Inferior parietal cortex (tissue), 1 donor: Measurements from ENCODE around the gene PAQR9.

Experiments
- DNase-seq: peaks from one replicate; pipeline ENCODE4 v3.0.0-alpha.2; 2016; ENCODE audit errors: extremely low spot score

PAQR9 gene

DNA sequence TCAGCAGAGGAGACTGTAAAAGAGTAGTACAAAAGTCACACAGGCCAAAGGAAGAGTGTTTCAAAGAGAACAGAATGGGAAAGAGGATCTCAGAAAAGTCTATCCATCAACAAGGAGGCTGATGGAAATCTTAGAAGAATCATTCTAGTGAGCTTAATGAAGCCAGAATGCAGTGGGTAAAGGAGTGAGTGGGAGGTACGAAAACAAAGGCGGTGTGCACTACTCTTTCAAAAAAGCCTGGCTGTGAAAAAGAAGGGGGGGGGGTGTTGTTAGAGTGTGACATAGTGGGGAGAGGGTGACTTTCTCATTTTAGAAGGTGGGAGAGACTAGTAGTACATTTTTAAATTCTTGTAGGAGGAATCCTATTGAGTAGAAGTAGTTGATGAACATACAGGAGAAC lies 11.7 kb downstream of the PAQR9 start:
- DNase-seq, result no peak

DNA sequence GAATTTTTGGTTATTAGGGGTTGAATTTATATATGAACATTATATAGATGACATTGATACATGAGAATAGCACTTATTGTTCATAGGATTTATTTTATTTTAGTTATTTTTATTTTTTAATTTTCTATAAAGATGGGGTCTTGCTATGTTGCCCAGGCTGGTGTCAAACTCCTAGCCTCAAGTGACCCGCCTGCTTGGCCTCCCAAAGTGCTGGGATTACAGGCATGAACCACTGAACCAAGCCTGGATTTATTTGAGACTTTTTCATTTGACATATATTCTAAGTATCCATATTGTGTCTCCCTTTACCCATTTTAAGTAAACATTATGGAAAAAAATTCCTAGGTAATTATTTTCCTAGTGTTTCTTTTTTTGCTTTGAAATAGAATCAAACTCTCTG lies 12.5 kb downstream of the PAQR9 start:
- no peak for DNase-seq

DNA sequence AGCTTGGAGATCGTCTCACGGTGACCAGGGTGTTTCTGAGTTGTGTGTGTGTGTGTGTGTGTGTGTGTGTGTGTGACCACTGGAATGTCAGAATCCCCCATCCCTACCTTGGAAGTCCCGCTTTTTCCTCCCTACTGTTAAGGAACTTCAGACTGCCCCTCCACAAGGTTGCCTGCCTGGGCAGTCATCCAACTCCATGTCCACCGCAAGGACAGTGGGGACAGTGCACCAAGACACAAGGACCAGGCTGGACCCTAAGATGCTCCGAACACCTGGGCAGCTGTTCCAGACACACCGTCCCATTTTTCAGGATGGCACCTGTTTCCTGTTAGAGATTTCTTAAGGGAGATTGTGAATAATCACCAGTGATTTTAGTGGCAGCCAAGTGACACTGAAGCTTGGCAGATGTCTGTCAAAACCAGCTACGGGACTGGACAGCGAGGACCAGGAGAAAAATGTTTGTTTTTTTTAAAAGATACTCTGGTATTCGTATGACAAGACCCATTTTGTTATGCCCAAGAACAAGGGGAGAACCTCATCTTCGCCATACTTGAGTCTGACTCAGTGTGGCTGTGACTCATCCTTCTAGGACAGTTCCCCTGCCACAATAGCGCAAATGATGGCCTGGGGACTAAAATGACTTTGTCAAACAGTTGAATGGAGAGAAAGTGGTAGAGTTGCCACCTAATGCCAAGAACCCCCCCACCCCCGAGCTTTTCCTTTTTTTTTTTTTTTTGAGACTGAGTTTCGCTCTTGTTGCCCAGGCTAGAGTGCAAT lies 15.5 kb downstream of the PAQR9 start:
- DNase-seq, result no peak

DNA sequence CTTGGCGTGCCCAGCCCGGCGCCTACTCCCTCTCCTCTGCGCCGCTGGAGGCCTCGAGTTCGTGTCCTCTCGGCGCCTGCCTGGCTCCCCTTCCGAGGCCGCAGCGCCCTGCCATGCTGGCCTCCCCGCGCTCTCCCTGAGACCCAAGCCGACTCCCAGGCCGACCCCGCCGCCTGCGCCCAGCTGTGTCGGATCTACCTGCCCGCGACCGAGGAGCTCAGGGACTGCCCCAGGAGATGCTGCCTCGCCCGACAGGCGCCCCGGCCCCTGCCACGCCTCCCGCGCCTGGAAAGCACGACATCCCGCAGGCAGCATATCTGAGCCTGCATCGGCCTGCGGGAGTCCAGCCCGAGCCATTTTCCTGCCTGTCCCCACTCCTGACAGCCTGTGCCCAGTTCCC lies 16.1 kb downstream of the PAQR9 start:
- no peak for DNase-seq

DNA sequence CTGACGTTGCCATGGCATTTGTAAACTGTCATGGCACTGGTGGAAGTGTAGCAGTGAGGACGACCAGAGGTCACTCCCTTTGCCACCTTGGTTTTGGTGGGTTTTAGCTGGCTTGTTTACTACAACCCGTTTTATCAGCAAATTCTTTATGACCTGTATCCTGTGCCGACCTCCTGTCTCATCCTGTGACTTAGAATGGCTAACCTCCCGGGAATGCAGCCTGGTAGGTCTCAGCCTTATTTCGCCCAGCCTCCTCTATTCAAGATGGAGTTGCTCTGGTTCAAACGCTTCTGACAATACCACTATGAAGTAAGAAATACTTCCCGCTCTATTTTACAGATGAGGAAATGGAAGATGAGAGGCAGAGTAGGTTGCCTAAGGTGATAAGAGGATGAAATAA lies 16.6 kb downstream of the PAQR9 start:
- no peak for DNase-seq

DNA sequence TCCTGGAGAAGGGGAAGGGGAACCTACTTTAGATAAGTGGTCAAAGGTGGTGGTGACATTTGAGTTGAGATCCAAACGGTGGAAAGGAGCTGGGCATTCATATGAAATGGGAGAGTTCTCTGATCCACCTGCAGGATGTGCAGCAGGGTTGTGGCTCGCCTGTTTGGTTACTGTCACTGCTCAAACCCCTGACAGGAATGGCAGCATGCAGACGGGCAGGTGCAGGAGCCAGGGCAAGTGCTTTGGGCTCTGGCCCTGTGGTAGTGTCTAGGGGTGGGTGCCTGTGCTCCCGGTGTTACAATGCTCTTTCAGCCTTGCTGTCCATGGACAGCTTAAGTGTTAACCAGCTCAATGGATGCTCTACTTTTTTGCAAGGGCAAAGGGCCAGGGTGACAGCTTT lies 18.5 kb downstream of the PAQR9 start:
- no peak for DNase-seq

DNA sequence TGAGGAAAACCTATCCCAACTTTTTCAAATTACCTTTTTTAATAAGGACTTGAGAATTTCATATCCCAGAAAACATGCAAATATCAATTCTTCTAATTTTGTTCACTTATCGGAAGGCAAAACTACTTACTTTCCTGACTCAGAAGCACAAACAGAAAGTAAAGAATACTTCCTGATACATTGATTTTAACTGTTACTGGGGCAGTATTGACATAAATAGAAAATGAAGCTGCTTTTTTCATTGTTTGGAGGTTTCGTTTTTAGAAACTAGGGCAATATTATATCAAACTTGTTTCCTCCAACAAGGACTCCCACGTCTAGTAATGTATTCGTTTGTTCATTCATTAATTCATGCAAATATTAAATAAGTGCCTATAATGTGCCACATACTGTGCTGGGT lies 19.1 kb downstream of the PAQR9 start:
- no peak for DNase-seq

DNA sequence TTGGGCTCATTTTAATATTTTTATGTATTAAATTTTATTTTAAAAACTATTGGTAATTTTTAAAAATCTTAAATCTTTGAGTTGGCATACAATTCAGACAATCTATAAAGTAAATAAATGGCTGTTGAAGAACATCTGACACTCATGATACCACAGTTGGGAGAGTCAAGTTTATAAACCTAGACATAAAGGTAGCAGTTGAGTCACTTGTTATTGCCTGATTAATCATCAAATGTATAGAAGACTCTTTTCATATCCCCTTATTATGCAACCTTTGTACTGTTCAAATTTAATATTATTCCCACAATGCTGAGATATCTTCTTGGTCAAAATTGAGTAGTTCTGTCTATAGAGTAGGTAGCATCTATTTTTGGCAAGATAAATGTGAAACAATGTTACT lies 19.6 kb downstream of the PAQR9 start:
- DNase-seq, result no peak

DNA sequence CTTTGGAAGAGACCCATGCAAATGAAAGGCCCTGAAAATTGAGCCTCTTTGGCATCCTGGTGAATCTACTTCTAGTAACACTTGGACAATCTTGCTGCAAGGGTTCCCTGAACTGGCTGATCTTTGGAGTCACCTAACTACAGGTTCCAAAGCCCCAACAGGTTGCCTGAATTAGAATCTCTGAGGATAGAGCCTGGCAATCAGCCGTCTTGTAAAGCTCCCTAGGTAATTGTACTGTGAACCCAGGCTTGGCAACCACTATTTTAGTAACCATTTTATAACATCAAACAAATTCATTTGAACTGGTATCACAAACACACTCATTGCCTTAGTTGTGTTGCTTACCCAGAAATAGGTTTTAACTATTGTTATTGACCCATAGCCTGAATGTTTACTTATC lies 20.1 kb downstream of the PAQR9 start:
- no peak for DNase-seq

DNA sequence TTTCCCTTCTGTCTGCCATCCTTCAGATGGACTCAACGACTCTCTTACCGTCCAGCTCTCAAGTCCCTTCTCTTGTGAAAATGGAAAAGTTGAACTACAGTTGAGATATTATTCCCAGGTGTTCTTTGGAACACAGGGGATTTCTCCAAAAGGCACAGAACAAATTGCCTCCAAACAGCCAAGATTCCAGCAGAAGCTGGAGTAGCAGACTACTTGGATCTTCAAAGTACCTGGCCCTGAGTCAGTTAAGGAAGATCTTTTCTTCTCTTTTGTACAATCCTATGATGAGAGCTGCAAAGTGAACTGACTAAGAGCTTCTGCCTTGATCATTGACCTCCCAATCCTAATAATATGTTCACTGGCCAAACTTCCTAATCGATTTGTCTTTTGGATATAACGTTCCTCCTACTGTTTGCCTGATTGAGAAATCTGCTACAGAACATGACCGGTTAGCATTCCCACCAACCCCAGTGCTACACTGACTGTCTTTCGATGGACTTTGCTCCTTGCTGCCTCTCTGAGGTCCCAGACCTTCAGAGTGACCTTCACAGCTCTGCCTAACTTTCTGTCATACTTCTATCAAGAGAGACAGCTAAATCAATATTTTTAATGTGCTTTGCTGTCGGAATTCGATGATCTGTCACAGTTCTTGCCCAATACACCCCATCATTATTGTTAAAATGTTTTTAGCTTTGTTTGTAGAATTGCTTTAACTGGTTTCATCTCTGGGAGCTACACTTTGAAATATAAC lies 21.9 kb downstream of the PAQR9 start:
- no peak for DNase-seq

DNA sequence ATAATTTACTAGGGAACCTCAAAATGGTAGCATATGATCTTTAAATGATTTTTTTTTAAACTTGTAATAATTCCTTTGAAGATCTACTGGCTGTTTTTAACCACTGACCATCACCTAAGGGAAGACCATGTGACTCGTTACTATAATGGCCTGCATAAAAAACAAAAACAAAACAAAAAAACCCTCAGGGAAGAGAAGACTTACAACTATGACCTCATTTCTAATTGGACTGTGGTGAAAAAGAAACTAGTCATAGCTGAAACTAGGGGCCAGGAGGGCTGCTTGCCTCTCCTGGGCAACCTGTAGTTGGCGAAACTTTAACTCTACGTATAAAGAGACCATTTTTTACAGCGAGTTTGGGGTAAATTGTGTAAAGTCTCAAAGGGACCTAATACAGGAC lies 23.0 kb downstream of the PAQR9 start:
- no peak for DNase-seq

DNA sequence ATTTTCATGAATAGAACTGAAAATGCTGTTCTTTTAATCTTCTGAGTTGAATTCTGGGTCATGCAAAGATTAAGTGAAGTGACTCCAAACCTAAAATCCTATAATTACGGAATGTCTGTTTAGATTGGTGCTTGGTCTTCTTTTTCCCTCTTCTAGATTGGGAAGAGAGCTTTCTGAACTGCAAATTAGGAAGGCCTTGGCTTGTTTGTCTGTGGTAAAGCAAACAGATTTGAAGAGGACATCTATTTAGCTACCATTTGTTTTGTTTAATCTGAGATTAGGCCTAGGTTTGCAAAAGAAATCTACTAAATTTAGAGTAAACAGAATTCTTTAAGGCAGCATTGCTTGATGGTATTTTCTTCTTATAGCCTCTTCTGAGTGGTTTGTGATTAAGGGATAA lies 23.5 kb downstream of the PAQR9 start:
- DNase-seq, result no peak

DNA sequence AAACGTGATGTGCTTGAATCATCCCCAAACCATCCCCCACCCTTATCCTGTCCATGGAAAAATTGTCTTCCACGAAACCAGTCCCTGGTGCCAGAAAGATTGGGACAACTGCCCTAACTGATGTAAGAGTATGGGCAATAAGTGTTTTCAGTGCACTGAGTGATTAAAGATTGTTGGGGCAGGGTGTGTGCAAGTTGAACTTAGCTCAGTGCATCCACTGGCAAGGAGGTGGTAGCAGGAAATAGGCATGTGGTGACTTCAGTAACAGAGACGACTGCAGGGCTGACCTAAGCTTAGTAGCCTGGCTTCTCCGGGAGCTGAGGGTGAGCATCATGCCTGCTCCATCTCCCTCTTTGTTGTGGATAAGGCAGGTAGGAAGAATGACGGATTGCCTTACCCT lies 27.5 kb downstream of the PAQR9 start:
- no peak for DNase-seq

DNA sequence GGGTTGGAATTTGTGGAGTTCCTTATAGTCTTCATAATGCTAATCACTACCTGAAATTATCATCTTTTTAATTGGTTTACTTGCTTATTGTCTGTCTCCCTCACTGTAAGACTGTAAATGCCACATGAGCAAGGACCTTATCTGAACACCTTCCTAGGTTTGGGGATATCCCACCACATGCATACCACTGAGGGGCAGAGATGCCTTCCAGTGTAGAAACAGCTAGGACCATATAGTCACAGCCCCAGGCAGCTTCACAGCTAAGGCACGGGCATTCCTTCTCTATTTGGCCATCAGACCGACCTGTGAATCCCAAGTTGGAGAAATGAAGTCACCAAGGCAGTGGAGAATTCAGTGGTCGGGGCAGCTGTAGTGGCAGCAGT lies 28.6 kb downstream of the PAQR9 start:
- no peak for DNase-seq

DNA sequence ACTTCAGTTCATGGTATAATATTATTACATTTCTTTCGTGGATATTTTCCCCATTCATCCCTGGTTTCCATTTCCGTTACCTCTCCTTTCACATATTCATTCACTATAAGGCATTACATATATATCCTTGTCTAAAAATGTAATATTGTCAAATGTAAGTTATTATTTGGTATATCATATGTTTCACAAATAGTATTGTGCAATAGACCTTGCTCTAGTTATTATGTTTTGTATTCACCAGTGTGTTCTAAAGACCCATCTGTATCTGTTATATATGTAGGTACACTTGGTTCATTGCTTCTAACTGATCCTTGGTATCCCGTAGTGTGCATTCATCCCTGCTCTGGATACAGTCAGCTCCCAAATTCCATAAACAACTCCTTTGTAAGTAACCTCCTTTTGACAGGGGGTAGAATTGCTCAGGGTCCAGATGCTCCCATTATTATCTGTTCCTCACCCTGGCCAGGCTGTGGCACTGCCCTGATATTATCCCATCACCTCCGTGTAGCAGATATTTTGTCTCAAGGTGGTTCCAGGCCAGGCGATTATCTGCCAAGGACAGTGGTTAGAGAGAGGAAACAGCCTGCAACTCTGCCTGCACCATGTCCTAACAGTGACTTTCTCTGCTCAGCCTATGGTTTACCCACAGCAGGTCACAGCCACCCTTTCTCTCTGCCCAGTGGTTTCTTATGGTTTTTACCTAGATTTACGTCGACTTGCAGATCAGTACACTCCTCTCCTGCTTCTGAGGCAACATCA lies 29.2 kb downstream of the PAQR9 start:
- DNase-seq, result no peak

DNA sequence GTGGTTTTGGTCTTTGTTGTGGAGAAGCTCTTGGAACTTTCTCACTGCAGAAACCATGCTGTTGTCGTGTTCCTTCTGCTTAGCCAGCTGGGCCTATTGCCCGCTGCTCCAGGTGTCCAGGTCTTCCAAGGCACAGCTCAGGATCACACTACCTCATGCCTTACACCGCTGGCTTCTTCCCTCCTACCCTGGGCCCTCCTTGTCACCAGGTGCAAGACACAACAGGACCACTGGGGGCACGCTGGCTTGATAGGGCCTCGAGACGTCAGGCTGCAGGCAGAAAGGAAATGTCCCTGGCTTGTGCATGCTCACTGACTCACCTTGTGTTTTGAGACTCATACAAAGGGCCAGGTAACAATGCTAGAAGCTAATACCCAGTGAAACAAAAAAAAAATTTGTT lies 32.3 kb downstream of the PAQR9 start:
- no peak for DNase-seq

DNA sequence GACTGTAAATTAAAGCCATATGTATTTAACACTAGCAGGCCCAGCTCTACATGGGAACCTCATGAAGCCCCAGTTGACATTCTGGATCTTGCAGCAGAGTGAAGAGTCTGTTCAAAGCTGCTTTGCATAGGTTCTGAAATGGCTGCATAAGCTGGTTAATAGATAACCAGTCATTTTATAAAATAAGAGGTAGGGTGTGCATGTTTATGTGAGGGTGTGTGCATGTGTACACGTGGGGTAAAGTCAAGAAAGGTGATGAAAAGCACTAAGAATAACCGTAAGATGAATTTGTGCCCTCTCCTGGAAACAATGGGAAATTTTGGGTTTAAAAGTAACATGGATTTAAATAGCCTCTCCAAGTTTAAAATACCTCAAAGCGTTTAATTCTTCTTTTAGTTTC lies 33.0 kb downstream of the PAQR9 start:
- DNase-seq, result no peak

DNA sequence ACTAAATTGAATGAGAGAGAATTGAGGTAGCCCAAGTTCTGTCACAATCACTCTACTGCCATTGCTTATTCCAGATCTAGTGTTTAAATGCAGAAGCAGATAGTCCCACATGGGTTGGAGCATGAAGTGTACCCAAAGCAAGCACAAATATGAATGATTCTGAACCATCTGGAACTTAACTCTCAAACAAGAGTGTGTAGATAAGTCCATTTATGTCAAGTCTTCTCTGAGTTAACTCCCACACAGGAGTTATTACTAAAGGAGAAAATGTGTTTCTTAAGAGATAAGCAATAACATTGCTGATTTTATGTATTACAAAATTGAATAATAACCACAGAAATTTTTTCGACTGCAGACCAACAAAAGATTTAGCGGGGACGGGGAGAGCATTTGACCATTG lies 33.6 kb downstream of the PAQR9 start:
- no peak for DNase-seq

DNA sequence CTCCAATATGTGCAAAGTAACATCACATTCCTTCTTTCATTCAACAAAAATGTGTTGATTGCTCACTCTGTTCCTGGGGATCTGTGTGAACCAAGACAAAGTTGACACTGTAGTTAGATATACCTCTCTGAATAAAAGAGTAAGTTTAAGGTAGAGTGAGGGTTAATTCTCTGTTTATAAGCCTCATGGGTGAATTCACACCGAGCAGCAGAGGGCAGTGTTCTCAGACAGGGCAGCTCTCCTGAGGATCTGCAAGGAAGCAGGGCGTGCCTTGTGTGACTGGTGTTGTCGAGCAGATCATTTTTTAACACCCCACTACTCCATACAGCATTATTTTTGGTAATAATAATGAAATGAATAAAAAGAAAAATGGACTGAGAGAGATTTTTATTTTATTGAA lies 34.4 kb downstream of the PAQR9 start:
- peak; percentile 17 for DNase-seq

DNA sequence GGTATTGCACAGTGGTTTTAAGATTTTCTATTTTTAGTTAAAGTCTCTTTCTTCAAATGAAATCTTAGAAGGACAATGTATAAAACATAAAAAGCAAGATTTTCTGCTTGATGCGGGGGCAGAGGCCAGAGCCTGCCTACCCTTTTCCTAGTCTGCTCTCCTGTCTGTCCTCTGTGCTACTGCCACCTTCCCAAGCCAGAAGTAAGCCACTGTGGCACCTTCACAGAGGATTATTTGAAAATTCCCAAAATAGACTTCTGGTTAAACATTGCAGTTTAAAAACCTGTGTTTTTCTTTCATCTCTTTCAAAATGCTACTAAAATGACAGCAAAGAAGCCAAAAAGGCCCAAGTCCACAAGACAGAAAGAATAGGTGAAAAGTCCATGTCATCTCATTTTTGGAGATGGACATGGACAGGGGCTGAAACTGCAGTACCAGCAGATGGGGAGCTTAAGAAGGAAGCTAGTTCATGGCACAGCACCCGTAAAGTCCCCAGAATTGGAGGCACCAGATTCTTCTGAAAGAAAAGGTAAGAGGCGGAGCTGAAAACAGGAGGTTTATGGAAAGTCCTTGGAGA lies 37.0 kb downstream of the PAQR9 start:
- no peak for DNase-seq

DNA sequence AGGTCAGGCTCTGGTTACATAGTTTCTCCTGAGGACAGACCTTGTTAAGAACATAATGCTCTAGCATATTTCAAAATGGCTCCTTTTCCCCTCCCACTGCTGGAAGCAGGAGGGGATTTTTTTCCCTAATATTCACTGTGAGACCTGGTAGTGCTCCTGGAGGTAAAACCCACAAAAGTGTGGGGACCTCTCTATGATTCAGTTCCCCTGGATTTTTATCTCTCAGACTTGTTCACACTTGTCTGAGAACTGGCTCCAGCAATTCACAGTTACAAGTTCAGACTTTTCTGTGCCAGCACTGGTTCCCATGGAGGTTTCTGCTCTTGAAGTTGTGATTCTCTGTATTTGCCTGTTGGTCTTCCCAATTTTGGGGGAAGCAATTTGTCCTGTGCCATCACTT lies 38.3 kb downstream of the PAQR9 start:
- DNase-seq, result no peak

DNA sequence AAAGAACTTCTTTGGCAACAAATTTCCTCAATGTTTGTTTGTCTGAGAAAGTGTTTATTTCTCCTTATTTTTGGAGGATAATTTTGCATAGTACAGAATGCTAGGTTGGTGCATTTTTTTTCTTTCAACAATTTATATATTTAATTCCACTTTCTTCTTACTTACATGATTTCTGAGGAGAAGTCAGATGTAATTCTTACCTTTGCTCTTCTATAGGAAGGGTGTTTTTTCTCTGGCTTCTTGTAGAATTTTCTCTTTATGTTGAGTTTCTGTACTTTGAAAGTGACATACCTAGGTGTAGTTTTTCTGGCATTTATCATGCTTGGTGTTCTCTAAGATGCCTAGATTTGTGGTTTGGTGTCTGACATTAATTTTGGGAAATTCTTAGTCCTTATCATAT lies 39.8 kb downstream of the PAQR9 start:
- DNase-seq, result no peak

DNA sequence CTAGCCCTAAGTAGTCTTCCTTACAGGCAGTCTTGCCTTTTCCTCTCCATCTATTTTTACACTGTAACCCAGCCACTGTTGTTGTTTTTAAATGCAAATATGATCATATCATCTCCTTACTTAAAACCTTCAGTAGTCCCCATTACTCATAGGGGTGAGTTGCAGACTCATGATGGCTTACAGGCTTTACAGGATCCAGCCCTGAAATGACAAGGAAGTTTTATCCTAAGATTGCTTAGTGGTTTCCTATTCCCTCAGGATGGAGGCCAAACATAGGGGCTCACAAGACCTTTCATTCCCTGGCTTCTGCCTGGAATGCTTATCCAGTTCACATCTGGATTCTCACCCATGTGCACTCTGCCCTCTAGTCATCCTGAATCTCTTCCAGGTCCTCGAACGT lies 46.9 kb downstream of the PAQR9 start:
- DNase-seq, result no peak
